ENCODE results near the gene CCDC85B. TPM values are rescaled to one million over a fixed set of nuclear protein-coding genes. Genes with fewer than 3 reads are reported as not detected.
"Not testable (repeated sequence)": the region's sequence is repeated elsewhere in the genome, so short reads cannot be mapped to it uniquely, and the experiment has no call there.

Gene CCDC85B
- total RNA-seq, 1 donor from 2014 or later = 26.6 TPM

GRCh38 chr11:65886826-65887722, 3.4 kb upstream of the CCDC85B start:
- no peak for DNase-seq (ENCODE audit: low spot score)
- Mint-ChIP-seq H3K27me3 (ENCODE audit: low read depth) (no peaks in the 10 kb centered on the region), H3K9me3 (ENCODE audit: low read depth) (no peaks in the 10 kb centered on the region)

GRCh38 chr11:65887723-65888162, 2.7 kb upstream of the CCDC85B start:
- Mint-ChIP-seq H3K27ac (ENCODE audit: unreplicated experiment) (peak overlapping the region; percentile 99), H3K9me3 (ENCODE audit: low read depth) (no peaks in the 10 kb centered on the region), H3K36me3 (ENCODE audit: low read depth) (peaks cover 19% of the 10 kb centered on the region), H3K4me1 (ENCODE audit: low read depth) (peaks cover 57% of the 10 kb centered on the region), H3K27me3 (ENCODE audit: low read depth) (no peaks in the 10 kb centered on the region), H3K4me3 (ENCODE audit: unreplicated experiment) (peak overlapping the region; percentile 99)
- DNase-seq (ENCODE audit: low spot score) = no peak
- no peak for TF ChIP-seq CTCF (IDR thresholded peaks at IDR 0.05)

More at GRCh38 chr11:65886826-65887722, 3.4 kb upstream of the CCDC85B start:
- H3K4me1 Mint-ChIP-seq (ENCODE audit: low read depth) = peaks cover 50% of the 10 kb centered on the region
- no peak for TF ChIP-seq CTCF (IDR thresholded peaks at IDR 0.05)
- H3K27ac Mint-ChIP-seq (ENCODE audit: unreplicated experiment) = no peak overlapping the region
- peaks cover 20% of the 10 kb centered on the region for H3K36me3 Mint-ChIP-seq (ENCODE audit: low read depth)
- peak overlapping the region; percentile 99 for H3K4me3 Mint-ChIP-seq (ENCODE audit: unreplicated experiment)

- peak; percentile 84 for TF ChIP-seq CTCF (IDR thresholded peaks at IDR 0.05)
- Mint-ChIP-seq H3K9me3 (ENCODE audit: low read depth) (no peaks in the 10 kb centered on the region), H3K4me1 (ENCODE audit: low read depth) (peaks cover 61% of the 10 kb centered on the region), H3K27ac (ENCODE audit: unreplicated experiment) (peak within 1 kb of the TSS; percentile 99), H3K27me3 (ENCODE audit: low read depth) (no peaks in the 10 kb centered on the region), H3K36me3 (ENCODE audit: low read depth) (peaks cover 19% of the 10 kb centered on the region), H3K4me3 (ENCODE audit: unreplicated experiment) (peak within 1 kb of the TSS; percentile 99)
- peak; percentile 97 for DNase-seq (ENCODE audit: low spot score)
Measured at GRCh38 chr11:65888163-65888814, 2.2 kb upstream of the CCDC85B start, which contains the start of gene FIBP. Gene FIBP (minus strand): TSS chr11:65888471. CDS start chr11:65888418, 53 bp downstream.

- Mint-ChIP-seq H3K27ac (ENCODE audit: unreplicated experiment) (peak overlapping the region; percentile 45), H3K36me3 (ENCODE audit: low read depth) (peaks cover 9% of the 10 kb centered on the region), H3K4me3 (ENCODE audit: unreplicated experiment) (peak overlapping the region; percentile 71), H3K27me3 (ENCODE audit: low read depth) (no peaks in the 10 kb centered on the region), H3K9me3 (ENCODE audit: low read depth) (no peaks in the 10 kb centered on the region), H3K4me1 (ENCODE audit: low read depth) (peaks cover 50% of the 10 kb centered on the region)
- peak; percentile 54 for TF ChIP-seq CTCF (IDR thresholded peaks at IDR 0.05)
- no peak for DNase-seq (ENCODE audit: low spot score)
Measured at GRCh38 chr11:65891219-65892136, 1.0 kb downstream of the CCDC85B start.

GRCh38 chr11:65892137-65892540, 1.7 kb downstream of the CCDC85B start:
- H3K36me3 Mint-ChIP-seq (ENCODE audit: low read depth); H3K9me3 Mint-ChIP-seq (ENCODE audit: low read depth); DNase-seq (ENCODE audit: low spot score); H3K27me3 Mint-ChIP-seq (ENCODE audit: low read depth): not testable (repeated sequence)
- Mint-ChIP-seq H3K4me1 (ENCODE audit: low read depth) (peaks cover 47% of the 10 kb centered on the region), H3K27ac (ENCODE audit: unreplicated experiment) (peak overlapping the region; percentile 72), H3K4me3 (ENCODE audit: unreplicated experiment) (peak overlapping the region; percentile 71)
